Activated T-cell treated with anti-CD3 and anti-CD28 coated beads for 24 hours (primary cell): ENCODE results near the gene ZNF451.

Experiments
- DNase-seq: peaks from one replicate; pipeline ENCODE4 v3.0.0-alpha.2; 2020; ENCODE audit warnings: low read depth

ZNF451 gene

GRCh38 chr6:57207872-57208271 lies 117.9 kb downstream of the ZNF451 start:
- no peak for DNase-seq

GRCh38 chr6:57209030-57209429 lies 119.0 kb downstream of the ZNF451 start:
- no peak for DNase-seq

GRCh38 chr6:57210060-57210459 lies 120.1 kb downstream of the ZNF451 start:
- DNase-seq: no peak

GRCh38 chr6:57215260-57215659 lies 125.3 kb downstream of the ZNF451 start:
- no peak for DNase-seq

- no peak for DNase-seq
These were observed 126.5 kb downstream of the ZNF451 start for GRCh38 chr6:57216235-57217101.

- no peak for DNase-seq
These were observed 127.3 kb downstream of the ZNF451 start for GRCh38 chr6:57217270-57217669.
